Progenitor cell of endocrine pancreas (in vitro differentiated cells): ENCODE data around the gene OBSCN. TPM values are rescaled to one million over a fixed set of nuclear protein-coding genes. Genes with fewer than 3 reads are reported as not detected.
"Not testable (repeated sequence)": the region's sequence is repeated elsewhere in the genome, so short reads cannot be mapped to it uniquely, and the experiment has no call there.

Experiments
- DNase-seq: peaks from one replicate; pipeline ENCODE4 v3.0.0; 2021; ENCODE audit warnings: low spot score; ENCODE audit not compliant: unreplicated experiment
- H3K27ac Mint-ChIP-seq: 2 replicates; pipeline ENCODE4 v1.8.0; 2021; ENCODE audit warnings: mild to moderate bottlenecking, moderate library complexity, mixed read lengths
- H3K27me3 Mint-ChIP-seq: 2 replicates; pipeline ENCODE4 v1.8.0; 2021; ENCODE audit warnings: mixed read lengths
- H3K36me3 Mint-ChIP-seq: 2 replicates; pipeline ENCODE4 v1.8.0; 2022; ENCODE audit warnings: mixed read lengths; ENCODE audit not compliant: insufficient read depth
- H3K4me1 Mint-ChIP-seq: 2 replicates; pipeline ENCODE4 v1.8.0; 2021; ENCODE audit warnings: low read depth, mixed read lengths
- H3K4me3 Mint-ChIP-seq: 2 replicates; pipeline ENCODE4 v1.8.0; 2021; ENCODE audit warnings: low read depth, mild to moderate bottlenecking, moderate library complexity, mixed read lengths
- H3K9me3 Mint-ChIP-seq: 2 replicates; pipeline ENCODE4 v1.8.0; 2021; ENCODE audit warnings: low read depth, mixed read lengths
- CTCF ChIP-seq: fragments of 200-600 bp; sonication (generic); IDR thresholded peaks from one replicate; pipeline ENCODE4 v1.5.0; 2021; ENCODE audit warnings: antibody characterized with exemption, mild to moderate bottlenecking; ENCODE audit not compliant: unreplicated experiment
- total RNA-seq: library from RNA; stranded (reverse); gene quantifications from 2 replicates; pipeline ENCODE4 v1.2.1, GENCODE V29; 2021

Gene OBSCN
- total RNA-seq, 1 donor from 2014 or later, result 57.5 TPM

- peaks cover 7% of the 10 kb centered on the region for H3K4me1 Mint-ChIP-seq
- H3K9me3 Mint-ChIP-seq, result no peaks in the 10 kb centered on the region
- DNase-seq, result no peak
- no peak overlapping the region for H3K27ac Mint-ChIP-seq
- no peaks in the 10 kb centered on the region for H3K36me3 Mint-ChIP-seq
- no peak for TF ChIP-seq CTCF
- H3K4me3 Mint-ChIP-seq, result no peak overlapping the region
- no peaks in the 10 kb centered on the region for H3K27me3 Mint-ChIP-seq
Measured at GRCh38 chr1:228169345-228169744, 38.5 kb upstream of the OBSCN start.

- Mint-ChIP-seq H3K27me3 (no peaks in the 10 kb centered on the region), H3K4me1 (peaks cover 4% of the 10 kb centered on the region), H3K4me3 (no peak overlapping the region), H3K9me3 (no peaks in the 10 kb centered on the region), H3K27ac (no peak overlapping the region), H3K36me3 (no peaks in the 10 kb centered on the region)
- no peak for DNase-seq
- no peak for TF ChIP-seq CTCF
Measured at GRCh38 chr1:228170666-228171065, 37.2 kb upstream of the OBSCN start.

GRCh38 chr1:228171221-228171891 lies 36.5 kb upstream of the OBSCN start:
- H3K4me1 Mint-ChIP-seq, result peaks cover 4% of the 10 kb centered on the region
- no peaks in the 10 kb centered on the region for H3K9me3 Mint-ChIP-seq
- H3K27me3 Mint-ChIP-seq, result no peaks in the 10 kb centered on the region
- no peaks in the 10 kb centered on the region for H3K36me3 Mint-ChIP-seq
- no peak overlapping the region for H3K4me3 Mint-ChIP-seq
- no peak for DNase-seq
- H3K27ac Mint-ChIP-seq, result peak overlapping the region; percentile 69
- no peak for TF ChIP-seq CTCF

GRCh38 chr1:228172591-228173527 lies 35.0 kb upstream of the OBSCN start:
- DNase-seq, result no peak
- TF ChIP-seq CTCF, result no peak
- no peak overlapping the region for H3K27ac Mint-ChIP-seq
- H3K9me3 Mint-ChIP-seq, result no peaks in the 10 kb centered on the region
- H3K4me1 Mint-ChIP-seq, result no peaks in the 10 kb centered on the region
- H3K27me3 Mint-ChIP-seq, result no peaks in the 10 kb centered on the region
- H3K4me3 Mint-ChIP-seq, result no peak overlapping the region
- no peaks in the 10 kb centered on the region for H3K36me3 Mint-ChIP-seq

- H3K9me3 Mint-ChIP-seq, H3K36me3 Mint-ChIP-seq, H3K4me3 Mint-ChIP-seq, DNase-seq, H3K4me1 Mint-ChIP-seq, H3K27me3 Mint-ChIP-seq, H3K27ac Mint-ChIP-seq: not testable (repeated sequence)
Measured at GRCh38 chr1:228173528-228174481, 34.0 kb upstream of the OBSCN start.
